CD4-positive, alpha-beta T cell treated with Interleukin-6 at 100 ng/mL for 8 hours (primary cell): ENCODE results near the gene ADGRV1.
"Not testable (repeated sequence)": the region's sequence is repeated elsewhere in the genome, so short reads cannot be mapped to it uniquely, and the experiment has no call there.

ENCODE experiments used
- DNase-seq: peaks from one replicate; pipeline ENCODE4 v3.0.0-alpha.2; 2020; ENCODE audit warnings: mixed read lengths, low spot score

ADGRV1 gene

GRCh38 chr5:90948969-90949368, 390.4 kb downstream of the ADGRV1 start:
- DNase-seq: no peak

- DNase-seq: no peak
These were observed 391.1 kb downstream of the ADGRV1 start for GRCh38 chr5:90949469-90950358.

- no peak for DNase-seq
These were observed 396.5 kb downstream of the ADGRV1 start for GRCh38 chr5:90955001-90955635.

DNA sequence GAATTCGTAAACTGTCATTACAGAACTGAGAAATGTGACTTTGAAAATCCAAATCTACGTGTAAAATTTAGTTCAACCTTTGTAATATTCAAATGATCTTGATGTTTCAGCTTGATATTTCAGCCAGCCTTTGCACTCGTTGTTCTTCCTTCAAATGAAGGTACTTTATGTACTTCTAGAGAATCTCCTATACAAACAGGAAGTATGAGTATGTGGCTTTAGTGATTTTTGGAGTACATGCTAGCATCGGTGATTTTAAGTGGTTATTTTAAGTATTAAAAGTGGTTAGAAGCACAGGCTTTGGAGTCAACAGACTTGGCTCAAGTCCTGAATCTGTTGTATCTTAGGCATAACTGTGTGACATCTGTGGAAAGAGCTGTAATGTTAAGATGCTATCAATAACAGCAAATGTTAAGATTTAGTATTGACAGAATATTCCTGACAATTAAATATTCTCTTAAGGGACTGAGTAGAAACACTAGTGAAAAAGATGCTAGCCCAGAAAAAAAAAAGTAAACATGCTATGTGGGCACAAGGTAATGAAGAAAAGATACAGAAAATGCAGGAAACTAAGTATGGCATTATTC, 398.0 kb downstream of the ADGRV1 start:
- no peak for DNase-seq

GRCh38 chr5:90957906-90958305, 399.3 kb downstream of the ADGRV1 start:
- DNase-seq: no peak

DNA sequence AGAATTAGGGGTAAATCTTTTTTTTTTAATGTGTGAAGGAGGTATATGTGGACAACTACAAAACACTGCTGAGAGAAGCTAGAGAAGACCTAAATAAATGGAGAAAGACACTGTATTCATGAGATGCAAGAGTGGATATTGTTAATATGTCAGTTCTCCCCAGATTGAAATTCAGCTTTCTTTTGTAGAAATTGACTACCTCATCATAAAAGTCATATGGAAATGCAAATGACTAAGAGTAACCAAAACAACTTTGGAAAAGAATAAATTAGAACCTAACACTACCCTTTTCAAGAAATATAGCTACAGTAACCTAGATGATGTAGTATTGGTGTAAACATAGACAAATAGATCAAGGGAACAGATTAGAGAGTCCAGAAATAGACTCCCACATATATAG, 400.7 kb downstream of the ADGRV1 start:
- no peak for DNase-seq

GRCh38 chr5:90962481-90962880, 403.9 kb downstream of the ADGRV1 start:
- no peak for DNase-seq

- DNase-seq: no peak
These were observed 406.6 kb downstream of the ADGRV1 start for GRCh38 chr5:90965110-90965685.

DNA sequence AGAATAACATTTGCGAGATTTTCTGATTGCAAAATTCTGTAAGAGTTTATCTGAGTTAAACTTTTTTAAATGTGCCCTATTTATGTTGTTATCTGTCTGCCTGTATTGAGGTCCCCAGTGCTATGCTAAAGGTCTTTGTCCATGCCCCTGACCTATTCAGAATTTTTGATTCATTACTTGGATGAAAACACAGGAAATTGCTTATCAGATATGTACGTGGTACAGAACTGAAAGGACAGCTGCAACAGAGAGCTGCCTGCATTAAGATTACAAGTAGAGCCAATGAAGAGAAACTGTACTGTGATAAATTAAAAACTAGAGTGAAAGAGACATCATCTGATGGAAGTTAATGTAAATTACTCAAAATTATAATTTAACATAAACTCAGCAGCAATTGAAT, 408.8 kb downstream of the ADGRV1 start:
- no peak for DNase-seq

DNA sequence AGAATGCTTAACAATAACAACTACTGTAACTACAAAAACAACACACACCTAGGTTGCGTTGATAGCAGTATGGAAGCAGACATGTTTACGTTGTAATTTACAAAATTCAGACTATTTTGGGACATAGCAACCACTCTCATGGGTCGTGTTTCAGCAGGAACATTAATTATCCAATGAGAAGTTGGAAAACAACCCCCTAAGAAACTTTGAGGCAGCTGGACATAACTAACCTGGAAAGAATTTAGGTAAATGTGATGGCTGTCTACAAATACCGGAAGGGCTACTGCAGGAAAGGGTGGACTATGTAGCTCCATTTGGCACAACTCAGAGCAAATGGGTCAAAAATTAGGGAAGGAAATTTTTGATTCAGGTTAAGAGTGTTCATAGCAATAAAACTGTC, 409.3 kb downstream of the ADGRV1 start:
- no peak for DNase-seq

DNA sequence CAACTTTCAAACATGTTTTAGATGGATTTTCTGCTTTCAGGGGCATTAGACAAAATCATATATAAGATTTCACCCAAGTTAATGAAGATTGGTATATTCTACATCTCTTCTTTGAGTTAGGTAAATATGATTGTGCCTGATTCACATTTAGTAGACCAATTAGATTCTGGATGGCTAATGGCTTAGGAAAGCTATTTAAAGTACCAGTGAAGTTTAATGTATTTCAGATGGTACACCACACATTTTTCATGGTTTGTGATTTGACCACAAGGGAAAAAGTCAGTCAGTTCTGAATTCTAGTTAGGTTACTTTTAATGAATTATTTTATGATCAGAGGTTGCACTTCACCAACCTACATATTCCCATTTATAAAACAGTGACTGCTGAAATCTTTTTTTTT, 409.7 kb downstream of the ADGRV1 start:
- DNase-seq: no peak

DNA sequence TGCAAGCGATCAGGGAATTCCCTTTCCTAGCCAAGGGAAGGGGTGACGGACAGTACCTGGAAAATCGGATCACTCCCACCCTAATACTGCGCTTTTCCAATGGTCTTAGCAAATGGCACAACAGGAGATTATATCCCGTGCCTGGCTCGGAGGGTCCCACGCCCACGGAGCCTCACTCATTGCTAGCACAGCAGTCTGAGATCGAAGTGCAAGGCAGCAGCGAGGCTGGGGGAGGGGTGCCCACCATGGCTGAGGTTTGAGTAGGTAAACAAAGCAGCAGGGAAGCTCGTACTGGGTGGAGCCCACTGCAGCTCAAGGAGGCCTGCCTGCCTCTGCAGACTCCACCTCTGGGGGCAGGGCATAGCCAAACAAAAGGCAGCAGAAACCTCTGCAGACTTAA, 411.3 kb downstream of the ADGRV1 start:
- not testable (repeated sequence) for DNase-seq

GRCh38 chr5:90981177-90981576, 422.6 kb downstream of the ADGRV1 start:
- DNase-seq: no peak

- DNase-seq: no peak
These were observed 423.2 kb downstream of the ADGRV1 start for GRCh38 chr5:90981821-90982220.

GRCh38 chr5:90982576-90982975, 424.0 kb downstream of the ADGRV1 start:
- no peak for DNase-seq

DNA sequence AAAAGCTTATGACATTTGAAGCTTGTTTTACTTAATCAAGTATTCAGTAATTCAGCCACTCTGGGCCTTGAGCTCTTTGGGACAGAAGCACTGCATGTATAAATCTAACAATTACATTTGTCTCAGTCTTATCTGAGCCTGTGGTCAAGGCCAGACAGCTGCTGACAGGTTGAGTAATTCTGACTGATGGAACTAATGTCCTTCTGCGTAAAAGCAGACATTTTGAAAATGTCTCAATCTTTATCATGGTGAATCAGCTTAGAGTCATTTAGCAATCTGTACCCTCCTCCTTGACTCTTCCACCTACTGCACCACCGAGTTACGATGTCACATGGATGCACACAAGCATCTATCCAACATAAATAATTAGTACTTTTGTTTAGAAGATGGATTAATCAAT, 424.6 kb downstream of the ADGRV1 start:
- no peak for DNase-seq

GRCh38 chr5:90983711-90984124, 425.1 kb downstream of the ADGRV1 start:
- DNase-seq: no peak

GRCh38 chr5:90985341-90985740, 426.7 kb downstream of the ADGRV1 start:
- no peak for DNase-seq

GRCh38 chr5:90987726-90988125, 429.1 kb downstream of the ADGRV1 start:
- no peak for DNase-seq

DNA sequence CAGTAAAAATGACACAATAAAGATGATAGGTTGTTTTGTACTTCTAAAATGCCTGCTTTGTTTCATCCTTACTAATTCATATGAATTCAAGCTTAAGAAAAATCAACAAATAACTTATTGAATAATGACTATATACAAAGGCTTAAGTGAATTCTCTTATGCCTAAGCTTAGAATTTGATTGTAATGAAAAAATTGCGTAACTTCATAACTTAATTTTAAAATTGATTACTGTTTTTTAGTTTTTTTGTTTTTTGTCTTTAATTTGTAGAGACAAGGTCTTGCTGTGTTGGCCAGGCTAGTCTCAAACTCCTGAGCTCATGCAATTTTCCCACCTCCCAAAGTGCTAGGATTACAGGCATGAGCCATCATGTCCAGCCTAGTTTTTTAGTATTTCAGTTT, 432.6 kb downstream of the ADGRV1 start:
- no peak for DNase-seq

DNA sequence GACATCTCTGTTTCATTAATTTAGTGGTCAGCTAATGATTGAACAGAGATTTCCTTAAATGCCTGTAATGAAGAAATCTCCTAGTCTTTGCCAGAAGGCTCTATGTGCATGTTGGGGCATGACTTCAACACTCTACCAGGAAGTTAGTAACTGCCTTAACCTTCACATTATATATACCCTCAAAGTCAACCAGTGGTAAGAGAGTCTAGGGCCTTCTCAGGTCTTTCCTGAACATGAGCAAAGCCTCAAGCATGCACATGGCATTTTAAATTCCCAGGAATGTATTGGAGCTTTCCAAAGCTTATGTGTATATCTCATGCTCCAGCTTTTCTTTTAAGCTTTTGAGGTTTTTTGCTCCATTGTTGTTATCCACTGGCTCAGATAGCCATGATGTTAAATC, 436.2 kb downstream of the ADGRV1 start:
- DNase-seq: no peak

DNA sequence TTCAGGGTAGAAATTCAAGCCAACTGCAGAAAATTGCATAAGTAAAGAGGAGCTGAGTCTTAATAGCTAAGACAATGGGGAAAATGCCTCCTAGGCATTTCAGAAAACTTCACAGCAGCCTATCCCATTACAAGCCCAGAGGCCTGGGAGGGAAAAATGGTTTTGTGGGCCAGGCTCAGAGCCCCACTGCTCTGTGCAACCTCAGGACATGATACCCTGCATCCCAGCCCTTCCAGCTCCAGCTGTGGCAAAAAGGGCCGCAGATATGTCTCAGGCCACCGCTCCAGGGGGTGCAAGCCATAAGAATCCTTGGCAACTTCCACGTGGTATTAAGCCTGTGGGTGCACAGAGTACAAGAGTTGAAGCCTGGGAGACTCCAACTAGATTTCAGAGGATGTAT, 437.5 kb downstream of the ADGRV1 start:
- no peak for DNase-seq

- no peak for DNase-seq
These were observed 438.5 kb downstream of the ADGRV1 start for GRCh38 chr5:90997082-90997481.
